HuH-7 (cell line): Measurements from ENCODE around the gene NDUFB7.
A peak's percentile ranks its signal among the peaks of the same experiment; 100 is the strongest.
"Not testable (repeated sequence)": the region's sequence is repeated elsewhere in the genome, so short reads cannot be mapped to it uniquely, and the experiment has no call there.

Source experiments
- DNase-seq: peaks from one replicate; pipeline ENCODE4 v3.0.0; 2011; ENCODE audit warnings: low spot score

The NDUFB7 gene

DNA sequence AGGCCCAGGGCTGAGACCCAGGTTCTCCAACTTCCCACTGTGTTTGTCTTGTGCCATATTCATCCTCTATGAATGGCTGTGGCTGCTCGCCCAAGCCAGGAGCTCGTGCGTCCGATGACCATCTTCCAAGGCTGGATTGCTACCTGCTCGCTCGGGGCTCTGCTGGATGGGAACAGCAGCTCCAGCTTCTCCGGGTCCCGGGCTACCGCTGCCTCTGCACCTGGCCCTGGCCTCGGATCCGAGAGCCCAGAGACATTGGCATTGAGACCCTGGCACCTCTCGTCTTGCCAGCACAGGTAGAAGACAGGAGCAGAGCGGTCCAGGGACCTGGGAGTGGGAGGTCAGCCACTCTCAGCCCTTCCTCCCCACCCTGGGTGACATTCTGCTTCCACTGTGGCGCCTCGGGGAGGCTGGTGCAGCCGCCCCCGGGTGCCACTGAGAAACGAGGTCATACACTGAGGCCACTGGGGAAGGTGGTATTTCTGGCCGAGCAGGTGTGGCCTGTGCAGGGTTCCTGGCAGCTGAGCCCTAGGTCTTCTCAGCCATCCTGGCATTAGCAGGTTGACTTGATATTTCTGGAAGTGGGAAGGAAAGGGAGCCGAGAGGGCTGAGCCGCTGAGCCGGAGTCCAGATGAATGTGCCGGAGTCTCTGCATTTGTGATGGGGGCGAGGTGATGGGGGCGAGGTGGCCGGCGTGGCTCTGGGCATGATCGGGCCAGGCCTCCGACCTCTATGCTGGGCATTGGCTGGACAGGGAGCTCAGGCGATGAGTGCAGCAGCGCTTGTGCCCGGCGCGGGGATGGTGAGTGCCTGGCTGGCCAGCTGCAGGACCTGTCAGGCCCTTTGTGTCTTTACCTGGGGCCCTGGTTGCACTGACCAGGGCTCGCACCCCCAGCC is 18.6 kb downstream of the NDUFB7 start:
- no peak for DNase-seq

DNA sequence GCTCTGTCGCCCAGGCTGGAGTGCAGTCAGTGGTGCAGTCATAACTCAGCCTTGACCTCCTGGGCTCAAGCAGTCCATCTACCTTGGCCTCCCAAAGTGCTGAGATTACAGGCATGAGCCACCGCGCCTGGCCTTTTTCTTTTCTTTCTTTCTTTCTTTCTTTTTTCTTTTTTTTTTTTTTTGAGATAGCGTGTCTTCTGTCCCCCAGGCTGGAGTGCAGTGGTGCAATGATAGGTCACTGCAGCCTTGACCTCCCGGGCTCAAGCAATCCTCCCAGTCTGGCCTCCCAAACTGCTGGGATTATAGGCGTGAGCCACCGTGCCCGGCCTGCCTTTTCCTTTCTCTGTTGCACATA is 19.9 kb downstream of the NDUFB7 start:
- not testable (repeated sequence) for DNase-seq

DNA sequence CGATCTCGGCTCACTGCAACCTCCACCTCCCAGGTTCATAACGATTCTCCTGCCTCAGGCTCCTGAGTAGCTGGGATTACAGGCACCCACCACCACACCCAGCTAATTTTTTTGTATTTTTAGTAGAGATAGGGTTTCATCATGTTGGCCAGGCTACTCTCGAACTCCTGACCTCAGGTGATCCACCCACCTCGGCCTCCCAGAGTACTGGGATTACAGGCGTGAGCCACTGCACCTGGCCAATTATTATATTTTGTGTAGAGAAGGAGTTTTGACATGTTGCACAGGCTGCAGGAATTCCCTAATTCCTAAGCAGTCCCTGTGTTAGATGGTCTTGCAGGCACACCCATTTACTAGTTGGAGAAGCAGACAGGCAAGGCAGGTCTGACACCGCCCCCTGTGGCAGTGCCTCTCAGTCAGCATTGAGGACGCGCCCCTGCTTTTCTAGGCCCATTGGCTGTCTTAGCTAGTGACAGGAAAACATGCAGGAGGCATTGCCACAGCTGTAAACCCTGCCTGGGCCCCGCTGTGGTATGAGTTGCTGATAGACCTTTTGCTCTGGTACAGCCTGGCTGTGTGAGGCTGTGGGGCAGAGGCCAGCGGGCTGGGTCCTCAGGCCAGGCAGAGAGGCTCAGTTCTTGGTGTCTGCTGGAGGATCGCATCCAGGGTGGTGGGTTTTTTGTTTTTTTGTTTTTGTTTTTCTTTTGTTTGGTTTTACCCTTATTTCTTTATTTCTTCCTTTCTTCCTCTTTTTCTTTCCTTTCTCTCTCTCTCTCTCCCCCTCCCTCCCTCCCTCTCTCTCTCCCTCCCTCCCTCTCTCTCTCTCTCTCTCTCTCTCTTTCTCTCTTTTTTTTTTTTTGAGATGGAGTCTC is 20.5 kb downstream of the NDUFB7 start:
- DNase-seq = peak; percentile 91

DNA sequence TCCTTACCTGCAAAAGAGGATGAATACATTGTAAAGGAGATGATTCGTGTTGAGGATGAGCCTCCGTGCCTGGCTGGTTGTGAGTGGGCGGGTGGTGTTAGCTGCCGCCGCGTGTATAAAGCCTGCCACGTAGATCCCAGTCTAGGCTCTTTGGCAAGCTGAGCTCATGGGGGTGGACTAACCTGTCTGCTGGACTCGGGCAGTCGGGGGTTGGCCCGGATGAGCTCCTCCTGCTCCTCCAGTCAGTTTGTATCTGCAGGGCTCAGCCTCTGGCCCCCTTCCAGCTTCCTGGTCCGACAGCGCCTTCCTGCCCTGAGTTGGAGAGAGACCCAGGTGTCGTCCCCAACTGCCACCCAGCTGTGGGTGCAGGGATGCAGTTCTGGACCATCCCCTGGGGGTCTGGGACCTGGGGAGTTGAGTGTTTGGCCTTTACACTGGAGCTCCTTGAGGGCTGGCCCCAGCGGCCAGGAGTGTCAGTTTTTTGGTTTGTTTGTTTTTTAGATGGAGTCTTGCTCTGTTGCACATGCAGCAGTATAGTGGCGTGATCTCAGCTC is 21.6 kb downstream of the NDUFB7 start:
- DNase-seq = no peak

DNA sequence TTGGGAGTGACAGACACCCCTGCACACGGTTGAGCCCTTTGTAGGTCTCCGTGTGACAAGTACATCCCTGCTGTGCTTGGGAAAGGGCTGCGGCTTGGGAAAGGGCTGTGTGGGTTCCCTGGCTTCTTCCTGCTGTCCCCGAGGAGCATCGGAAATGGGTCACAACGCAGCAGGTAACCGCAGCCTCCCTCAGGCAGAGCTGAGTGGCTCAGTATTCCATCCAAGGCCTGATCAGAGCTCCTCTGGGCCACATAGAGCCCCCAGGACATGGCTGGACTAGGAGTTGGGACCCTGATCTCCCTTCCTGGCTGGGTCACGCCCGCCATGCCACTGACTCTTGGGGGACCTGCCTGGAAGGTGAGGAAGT is 26.2 kb downstream of the NDUFB7 start:
- DNase-seq = no peak

DNA sequence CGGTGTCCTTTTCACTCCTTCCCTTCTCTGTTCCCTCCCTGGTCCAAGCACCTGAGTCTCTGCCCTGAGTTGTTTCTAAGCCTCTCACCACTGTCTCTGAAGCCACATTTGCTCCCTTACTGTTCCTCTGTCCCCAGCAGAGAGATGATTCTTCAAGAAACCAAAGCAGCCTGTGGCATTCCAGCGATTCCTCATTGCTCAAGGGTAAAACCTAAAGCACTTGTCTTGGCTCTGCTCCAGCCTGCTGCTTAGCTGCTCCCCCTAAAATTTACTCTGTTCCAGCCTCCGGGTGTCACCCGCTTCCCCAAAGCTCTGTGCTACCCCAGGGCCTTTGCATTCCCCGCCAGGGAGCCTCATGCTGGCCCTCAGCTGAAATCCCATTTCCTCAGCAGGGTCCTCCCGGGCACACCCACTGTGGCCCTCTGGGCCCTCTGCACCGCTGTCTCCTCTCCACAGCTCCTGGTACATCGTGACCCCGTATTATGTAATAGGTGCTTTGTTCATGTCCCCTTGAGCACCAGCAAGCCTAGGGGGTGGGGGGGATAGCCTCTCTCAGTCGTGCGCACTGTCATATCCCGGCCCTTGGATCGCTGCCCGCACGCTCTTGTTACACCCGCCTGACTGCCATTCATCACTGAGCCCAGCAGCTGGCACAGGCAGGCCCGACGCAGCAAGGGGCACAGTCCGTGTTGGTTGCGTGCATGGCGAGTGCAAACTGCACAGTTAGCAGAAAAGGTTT is 26.7 kb downstream of the NDUFB7 start:
- no peak for DNase-seq

DNA sequence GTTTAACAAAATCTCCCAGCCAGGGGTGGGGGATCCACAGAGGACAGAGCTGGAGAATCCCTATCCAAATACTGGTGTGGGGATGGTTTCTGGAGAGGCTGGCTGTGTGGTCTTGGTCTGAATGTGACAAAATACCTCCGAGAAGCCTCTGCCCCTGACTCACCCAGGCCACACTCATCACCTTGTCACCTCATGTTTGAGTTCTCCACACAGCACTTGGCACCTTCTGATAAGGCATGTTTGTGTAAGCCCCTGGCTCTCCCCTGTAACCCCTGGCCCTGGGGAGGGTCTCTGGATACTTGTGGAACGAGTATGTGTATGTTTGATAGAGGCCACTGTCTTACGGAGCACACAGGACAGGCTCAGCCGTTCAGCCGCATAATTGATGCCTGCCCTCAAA is 27.8 kb downstream of the NDUFB7 start:
- no peak for DNase-seq

DNA sequence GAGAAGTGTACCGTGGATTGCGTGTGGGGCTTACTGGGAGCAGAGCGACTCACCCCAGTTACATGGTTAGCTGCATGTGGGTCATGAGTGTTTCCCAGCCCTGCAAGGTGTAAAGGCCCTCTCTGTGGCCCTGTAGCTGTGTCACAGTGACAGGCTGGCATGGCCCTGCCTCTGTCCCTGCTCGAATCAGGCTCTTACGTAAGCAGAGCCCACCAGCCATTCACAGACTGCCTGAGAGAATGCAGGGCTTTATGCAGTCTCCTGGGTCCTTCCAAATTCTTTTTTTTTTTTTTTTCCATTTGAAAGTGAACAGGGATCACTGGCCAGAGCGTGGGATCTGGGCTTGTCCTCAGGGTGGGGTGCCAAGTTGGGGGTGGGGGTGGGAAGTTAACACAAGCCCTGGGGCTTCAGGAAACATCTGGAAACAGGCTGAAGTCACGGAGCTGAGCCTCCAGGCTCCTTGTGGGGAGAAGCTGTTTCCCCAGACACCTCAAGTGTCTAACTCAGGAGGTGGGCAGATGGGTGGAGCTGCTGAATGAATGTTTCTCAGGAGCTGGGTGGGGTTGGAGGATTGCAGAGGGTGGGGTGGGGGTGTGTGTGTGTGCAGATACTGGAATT is 29.0 kb downstream of the NDUFB7 start:
- DNase-seq = no peak

DNA sequence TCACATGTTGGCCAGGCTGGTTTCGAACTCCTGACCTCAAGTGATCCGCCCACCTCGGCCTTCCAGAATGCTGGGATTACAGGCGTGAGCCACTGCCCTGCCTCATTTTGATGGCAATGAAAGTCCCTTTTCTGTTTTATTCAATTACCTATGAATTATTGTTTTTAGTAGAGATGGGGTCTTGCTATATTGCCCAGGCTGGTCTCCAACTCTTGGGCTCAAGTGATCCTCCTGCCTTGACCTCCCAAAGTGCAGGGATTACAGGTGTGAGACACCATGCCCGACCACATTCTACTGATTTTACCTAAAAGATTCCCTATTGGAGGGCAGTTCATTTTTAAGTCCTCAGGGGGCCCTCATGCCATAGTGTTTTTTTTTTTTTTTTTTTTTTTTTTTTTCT is 29.9 kb downstream of the NDUFB7 start:
- DNase-seq = not testable (repeated sequence)

DNA sequence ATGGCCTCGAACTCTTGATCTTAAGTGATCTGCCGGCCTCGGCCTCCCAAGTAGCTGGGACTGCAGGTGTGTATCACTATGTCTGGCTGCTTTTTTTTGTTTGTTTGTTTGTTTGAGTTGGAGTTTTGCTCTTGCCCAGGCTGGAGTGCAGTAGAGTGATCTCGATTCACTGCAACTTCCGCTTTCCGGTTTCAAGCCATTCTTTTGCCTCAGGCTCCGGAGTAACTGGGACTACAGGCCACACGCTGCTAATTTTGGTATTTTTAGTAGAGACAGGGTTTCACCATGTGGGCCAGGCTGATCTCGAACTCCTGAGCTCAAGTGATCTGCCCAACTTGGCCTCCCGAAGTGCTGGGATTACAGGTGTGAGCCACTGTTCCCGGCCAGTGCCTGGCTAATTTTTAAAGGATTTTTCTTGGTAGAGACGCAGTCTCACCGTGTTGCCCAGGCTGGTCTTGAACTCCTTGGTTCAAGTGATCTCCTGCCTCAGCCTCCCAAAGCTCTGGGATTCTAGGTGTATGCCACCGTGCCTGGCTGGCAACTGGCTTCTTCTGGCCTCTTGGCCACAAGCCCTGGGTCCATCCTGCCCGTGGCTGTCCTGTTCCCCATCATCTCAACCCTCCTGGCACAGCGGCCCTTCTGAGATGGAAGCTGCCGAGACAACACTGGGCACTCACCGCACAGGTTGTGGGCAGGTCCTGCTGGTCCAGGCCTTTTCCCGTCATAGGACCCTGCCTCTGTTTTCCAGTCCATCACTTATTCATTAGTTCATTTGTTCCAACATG is 30.9 kb downstream of the NDUFB7 start:
- DNase-seq = no peak

DNA sequence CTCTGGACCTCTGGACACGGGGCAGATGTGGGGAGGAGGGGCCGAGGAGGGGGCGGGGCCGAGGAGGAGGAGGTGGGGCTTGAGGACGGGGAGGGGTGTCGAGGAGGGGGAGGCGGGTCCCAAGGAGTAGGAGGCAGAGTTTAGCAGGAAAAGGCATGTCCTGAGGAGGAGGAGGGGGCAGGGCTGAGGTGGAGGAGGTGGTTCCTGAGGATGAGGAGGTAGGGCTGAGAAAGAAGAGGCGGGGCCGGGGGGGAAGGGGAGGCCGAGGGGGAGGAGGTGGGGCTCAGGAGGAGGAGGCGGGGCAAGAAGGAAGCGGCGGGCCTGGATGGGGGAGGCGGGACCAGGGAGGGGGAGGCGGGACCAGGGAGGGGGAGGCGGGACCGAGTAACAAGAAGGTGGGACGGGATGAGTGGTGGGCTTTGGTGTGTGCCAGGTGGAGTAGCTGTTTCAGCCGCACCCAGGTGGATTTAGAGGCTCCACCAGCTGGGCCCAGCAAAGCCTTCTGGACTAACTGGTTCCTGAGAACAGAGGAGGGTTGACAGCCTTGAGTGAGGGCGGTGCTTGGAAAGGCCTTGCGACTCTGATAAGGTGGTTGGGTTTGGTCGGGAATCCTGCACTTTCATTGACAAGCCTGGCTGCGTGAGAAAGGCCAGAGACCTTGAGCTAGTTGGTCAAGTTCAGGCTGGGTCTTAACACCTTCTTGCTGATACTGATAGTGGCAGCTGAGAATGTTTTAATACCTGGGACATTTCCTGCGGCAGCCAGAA is 34.8 kb downstream of the NDUFB7 start:
- DNase-seq = no peak

DNA sequence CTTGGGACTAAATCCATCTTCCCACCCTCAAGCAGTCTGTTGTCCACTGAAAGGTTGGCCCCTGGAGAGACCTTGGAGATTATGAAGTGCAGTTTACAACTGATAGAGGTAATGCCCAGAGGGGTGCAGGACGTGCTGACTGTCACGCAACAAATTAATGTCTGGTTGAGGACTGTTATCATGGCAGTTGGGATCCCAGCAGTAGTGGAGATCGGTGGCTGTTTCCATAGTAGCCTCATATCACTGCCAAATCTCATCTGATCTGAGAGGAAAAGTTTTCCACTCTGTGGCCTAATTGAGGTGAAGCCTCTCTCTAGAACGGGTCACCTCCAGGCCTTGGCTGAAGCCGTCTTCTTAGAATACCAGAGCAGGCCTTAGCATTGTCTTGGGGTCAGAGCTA is 38.4 kb downstream of the NDUFB7 start:
- no peak for DNase-seq

DNA sequence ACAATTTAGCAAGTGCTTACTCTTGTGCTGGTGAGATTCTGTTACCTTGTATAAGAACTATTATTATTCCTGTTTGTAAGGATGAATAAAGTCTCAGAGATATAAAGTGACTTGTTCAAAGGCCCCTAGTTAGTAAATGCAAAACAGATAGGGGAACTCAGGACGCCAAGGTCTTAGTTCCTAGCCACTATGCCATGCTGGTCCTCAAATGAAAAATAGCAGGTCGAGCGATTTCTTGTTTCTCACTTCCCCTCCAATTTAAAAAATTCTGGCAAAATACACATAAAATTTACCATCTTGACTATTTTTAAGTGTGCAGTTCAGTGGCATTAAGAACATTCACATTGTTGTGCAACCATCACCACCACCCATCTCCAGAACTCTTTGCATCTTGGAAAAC is 41.4 kb downstream of the NDUFB7 start:
- DNase-seq = no peak

DNA sequence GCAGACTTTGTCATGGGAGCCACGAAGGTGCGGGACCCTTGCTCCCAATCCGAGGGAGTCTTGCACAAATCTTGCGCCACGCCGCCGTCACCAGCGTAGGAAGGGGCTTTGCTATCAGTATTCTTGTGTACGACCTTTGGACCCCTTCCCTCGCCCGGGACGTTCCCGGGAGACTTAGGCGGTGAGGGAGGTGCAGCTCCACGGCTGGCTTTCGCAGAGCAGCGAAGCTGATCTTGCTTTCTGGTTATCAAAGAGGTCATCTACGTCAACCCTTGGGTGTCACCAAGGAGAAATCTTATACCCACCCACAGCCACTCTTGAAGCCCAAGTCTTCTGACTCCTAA is 41.9 kb downstream of the NDUFB7 start:
- peak; percentile 39 for DNase-seq

DNA sequence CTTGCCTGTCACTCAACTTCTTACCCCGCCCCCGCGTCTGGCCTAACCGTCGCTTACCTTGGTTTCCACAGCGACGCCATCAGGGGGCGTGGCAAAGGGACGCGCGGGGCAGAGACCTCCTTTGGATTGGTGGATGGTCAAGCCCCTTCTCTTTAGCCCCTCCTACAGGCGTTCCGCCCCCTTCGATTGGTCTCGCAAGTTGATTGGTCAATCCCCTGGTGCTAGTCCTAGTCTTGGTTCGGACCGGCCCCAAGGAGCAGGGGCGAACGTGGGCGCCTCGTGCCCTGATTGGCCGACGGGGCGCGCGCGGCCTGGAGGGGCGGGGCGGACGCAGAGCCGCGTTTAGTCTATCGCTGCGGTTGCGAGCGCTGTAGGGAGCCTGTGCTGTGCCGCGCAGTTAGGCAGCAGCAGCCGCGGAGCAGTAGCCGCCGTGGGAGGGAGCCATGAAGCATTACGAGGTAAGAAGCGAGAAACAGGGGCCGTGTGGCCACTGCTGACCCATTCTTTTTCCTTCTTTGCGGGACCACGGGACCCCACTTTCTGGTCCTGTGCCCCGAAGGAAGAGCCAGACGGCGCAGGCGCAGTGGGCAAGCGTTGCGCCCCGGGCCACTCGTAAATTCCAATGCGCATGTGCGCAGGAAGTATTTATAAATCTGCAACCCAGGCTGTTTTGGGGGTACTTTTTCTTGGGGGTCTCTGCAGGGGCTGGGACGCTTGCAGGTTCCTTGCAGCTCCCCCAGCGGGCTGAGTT is 42.4 kb downstream of the NDUFB7 start, which contains the start of gene TECR:
Gene TECR (plus strand): TSS at position 341 of the 751 bp plus-strand sequence. CDS start 103 bp downstream, at position 444.
- peak; percentile 88 for DNase-seq

DNA sequence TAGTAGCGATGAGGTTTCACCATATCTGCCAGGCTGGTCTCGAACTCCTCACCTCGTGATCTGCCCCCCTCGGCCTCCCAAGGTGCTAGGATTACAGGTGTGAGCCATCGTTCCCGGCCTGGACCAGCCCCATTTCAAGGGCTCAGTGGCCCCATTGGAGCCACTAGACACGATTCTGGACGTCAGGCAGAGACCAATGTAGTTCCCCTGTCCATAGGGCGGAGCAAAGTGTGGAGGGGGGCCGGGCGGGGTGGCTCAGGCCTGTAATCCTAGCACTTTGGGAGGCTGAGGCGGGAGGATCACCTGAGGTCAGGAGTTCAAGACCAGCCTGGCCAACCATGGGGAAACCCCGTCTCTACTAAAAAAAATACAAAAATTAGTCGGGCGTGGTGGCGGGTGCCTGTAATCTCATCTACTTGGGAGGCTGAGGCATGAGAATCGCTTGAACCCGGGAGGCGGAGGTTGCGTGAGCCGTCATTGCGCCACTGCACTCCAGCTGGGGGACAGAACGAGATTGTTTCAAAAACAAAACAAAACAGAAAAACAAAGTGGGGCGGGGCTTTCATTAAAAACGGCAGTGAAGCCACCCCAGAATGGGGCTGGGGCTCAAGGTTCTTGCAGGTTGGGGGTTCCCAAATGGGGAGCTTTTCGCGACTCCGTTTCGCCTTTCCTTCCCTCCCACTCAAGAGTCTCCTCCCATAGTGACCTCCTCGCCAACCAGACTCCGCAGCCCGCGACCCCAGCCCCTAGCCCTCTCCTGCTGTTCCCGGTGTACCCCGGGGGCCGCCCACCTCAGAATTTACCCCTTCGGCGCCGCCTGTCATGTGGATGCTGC is 43.2 kb downstream of the NDUFB7 start:
- no peak for DNase-seq

DNA sequence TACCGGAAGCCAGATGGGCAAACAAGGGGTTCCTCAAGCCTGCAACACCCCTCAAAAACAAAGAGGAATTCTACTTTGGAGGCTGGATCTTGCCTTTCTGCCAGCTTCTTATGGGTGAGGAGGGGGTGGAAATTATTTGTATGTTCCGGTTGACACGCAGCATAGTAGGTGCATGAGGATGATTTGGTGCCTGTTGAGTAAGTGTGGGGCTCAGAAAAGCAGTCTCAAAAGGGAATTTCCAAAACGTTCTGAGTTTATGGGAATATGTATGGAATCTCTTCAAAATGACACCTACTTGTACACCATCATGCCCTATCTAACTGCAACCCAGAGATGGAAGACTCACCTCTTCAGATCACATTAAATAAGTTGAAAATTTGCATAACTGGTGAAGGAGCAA is 45.4 kb downstream of the NDUFB7 start:
- no peak for DNase-seq

DNA sequence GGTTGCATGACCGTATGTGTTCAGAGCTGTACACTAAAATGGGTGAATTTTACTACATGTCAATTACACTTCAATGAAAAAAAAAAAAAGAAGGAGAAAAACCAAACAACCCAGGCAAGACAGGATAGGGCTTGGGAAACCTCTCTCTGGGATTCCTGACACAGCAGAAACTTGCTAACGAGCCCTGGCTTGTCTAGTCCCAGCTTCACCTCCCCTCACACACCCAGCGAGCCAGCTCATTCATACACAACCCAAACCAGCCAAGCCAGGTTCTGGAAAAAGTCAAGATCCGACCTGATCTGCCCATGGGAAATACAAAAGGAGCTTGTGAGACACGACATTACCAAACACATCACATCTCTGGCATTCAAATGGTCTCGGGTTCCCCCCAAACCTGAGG is 46.1 kb downstream of the NDUFB7 start:
- no peak for DNase-seq

DNA sequence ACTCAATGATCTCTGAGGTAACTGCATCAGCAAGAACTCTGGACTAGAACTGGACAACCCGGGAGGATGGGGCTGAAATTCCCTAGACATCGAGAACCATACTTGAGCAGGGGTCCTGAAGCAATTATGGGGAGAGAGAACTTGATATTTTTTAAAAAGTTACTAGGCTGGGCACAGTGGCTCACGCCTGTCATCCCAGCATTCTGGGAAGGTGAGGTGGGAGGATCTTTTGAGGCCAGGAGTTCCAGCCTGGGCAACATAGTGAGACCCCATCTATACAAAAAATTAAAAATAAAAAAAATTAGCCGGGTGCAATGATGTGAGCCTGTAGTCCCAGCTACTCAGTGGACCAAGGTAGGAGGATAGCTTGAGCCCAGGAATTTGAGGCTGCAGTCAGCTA is 51.3 kb downstream of the NDUFB7 start:
- DNase-seq = no peak
